SK-N-MC (cell line): ENCODE data around the gene NRBF2.
"Not testable (repeated sequence)": the region's sequence is repeated elsewhere in the genome, so short reads cannot be mapped to it uniquely, and the experiment has no call there.

Experiments
- EZH2 ChIP-seq: fragments of 200-600 bp; sonication (generic); IDR thresholded peaks from one replicate; pipeline ENCODE4 v1.6.1; 2017; ENCODE audit warnings: antibody characterized with exemption
- FOXP2 ChIP-seq: optimal IDR thresholded peaks from 2 replicates; pipeline ENCODE3; 2011; ENCODE audit warnings: mild to moderate bottlenecking, moderate library complexity; ENCODE audit not compliant: insufficient read depth; ENCODE audit errors: extremely low read length, control extremely low read depth
- POLR2AphosphoS5 ChIP-seq: IDR thresholded peaks from 2 replicates; pipeline ENCODE4 v1.6.1; 2012; ENCODE audit warnings: mild to moderate bottlenecking, low read depth, low read length, borderline replicate concordance

GRCh38 chr10:63083406-63083805, 49.7 kb upstream of the NRBF2 start:
- not testable (repeated sequence) for TF ChIP-seq POLR2AphosphoS5, EZH2, FOXP2
